HepG2 (cell line): ENCODE data around the gene CELF4.

Source experiments
- CTCF ChIP-seq: sonication (generic); formaldehyde crosslinking; IDR thresholded peaks from 2 replicates; pipeline ENCODE4 v1.5.0; 2020; ENCODE audit warnings: mild to moderate bottlenecking, missing genetic modification reagents, moderate library complexity
- ELF1 ChIP-seq: sonication (generic); formaldehyde crosslinking; IDR thresholded peaks from 2 replicates; pipeline ENCODE4 v1.4.0; 2020; ENCODE audit warnings: missing genetic modification reagents
- FOXA3 ChIP-seq: IDR thresholded peaks from 2 replicates; pipeline ENCODE4 v1.6.1; 2016; ENCODE audit warnings: missing genetic modification reagents, missing compliant biosample characterization
- FOXJ3 ChIP-seq: sonication (generic); formaldehyde crosslinking; IDR thresholded peaks from 2 replicates; pipeline ENCODE4 v1.4.0; 2020; ENCODE audit warnings: missing genetic modification reagents, mild to moderate bottlenecking, borderline replicate concordance
- HOXA7 ChIP-seq: sonication (generic); formaldehyde crosslinking; IDR thresholded peaks from 2 replicates; pipeline ENCODE4 v1.8.1; 2022; ENCODE audit warnings: mild to moderate bottlenecking, missing genetic modification reagents, moderate library complexity
- NFE2L2 ChIP-seq: fragments of 150-350 bp; IDR thresholded peaks from 2 replicates; pipeline ENCODE4 v1.6.1; 2014; ENCODE audit warnings: low read length
- SMC3 ChIP-seq: IDR thresholded peaks from 2 replicates; pipeline ENCODE4 v1.6.1; 2011; ENCODE audit warnings: low read length, improper control_type of control experiment
- TOE1 ChIP-seq: sonication (generic); formaldehyde crosslinking; IDR thresholded peaks from 2 replicates; pipeline ENCODE4 v1.4.0; 2020; ENCODE audit warnings: mild to moderate bottlenecking, missing genetic modification reagents
- YY1 ChIP-seq: IDR thresholded peaks from 2 replicates; pipeline ENCODE4 v1.6.1; 2011; ENCODE audit warnings: low read length, low read depth, moderate library complexity, mild to moderate bottlenecking; ENCODE audit not compliant: insufficient read depth, insufficient replicate concordance
- ZBTB14 ChIP-seq: sonication (generic); formaldehyde crosslinking; IDR thresholded peaks from 2 replicates; pipeline ENCODE4 v1.4.0; 2020; ENCODE audit warnings: missing genetic modification reagents
- ZNF549 ChIP-seq: sonication (generic); formaldehyde crosslinking; IDR thresholded peaks from 2 replicates; pipeline ENCODE4 v1.5.0; 2020; ENCODE audit warnings: missing genetic modification reagents
- ZNF674 ChIP-seq: sonication (generic); formaldehyde crosslinking; IDR thresholded peaks from 2 replicates; pipeline ENCODE4 v1.5.0; 2020; ENCODE audit warnings: low read depth, mild to moderate bottlenecking, missing genetic modification reagents
- ZNF878 ChIP-seq: sonication (generic); formaldehyde crosslinking; IDR thresholded peaks from 2 replicates; pipeline ENCODE4 v1.8.1; 2023; ENCODE audit warnings: mild to moderate bottlenecking, missing genetic modification reagents, moderate library complexity
- TF ChIP-seq, protein P1 (sequence below): sonication (generic); formaldehyde crosslinking; IDR thresholded peaks from 2 replicates; pipeline ENCODE4 v1.5.1; 2020; ENCODE audit warnings: missing genetic modification reagents, mild to moderate bottlenecking, borderline replicate concordance

- TF ChIP-seq, protein P1, sequence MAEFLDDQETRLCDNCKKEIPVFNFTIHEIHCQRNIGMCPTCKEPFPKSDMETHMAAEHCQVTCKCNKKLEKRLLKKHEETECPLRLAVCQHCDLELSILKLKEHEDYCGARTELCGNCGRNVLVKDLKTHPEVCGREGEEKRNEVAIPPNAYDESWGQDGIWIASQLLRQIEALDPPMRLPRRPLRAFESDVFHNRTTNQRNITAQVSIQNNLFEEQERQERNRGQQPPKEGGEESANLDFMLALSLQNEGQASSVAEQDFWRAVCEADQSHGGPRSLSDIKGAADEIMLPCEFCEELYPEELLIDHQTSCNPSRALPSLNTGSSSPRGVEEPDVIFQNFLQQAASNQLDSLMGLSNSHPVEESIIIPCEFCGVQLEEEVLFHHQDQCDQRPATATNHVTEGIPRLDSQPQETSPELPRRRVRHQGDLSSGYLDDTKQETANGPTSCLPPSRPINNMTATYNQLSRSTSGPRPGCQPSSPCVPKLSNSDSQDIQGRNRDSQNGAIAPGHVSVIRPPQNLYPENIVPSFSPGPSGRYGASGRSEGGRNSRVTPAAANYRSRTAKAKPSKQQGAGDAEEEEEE: no peak
- TF ChIP-seq NFE2L2 (no peak), ZNF549 (CRISPR knock-in tag) (no peak), TOE1 (no peak), ELF1 (no peak), FOXJ3 (no peak), HOXA7 (CRISPR knock-in tag) (no peak), CTCF (CRISPR knock-in tag) (no peak), ZNF878 (CRISPR knock-in tag) (no peak), SMC3 (no peak), YY1 (no peak), ZNF674 (CRISPR knock-in tag) (no peak), FOXA3 (CRISPR knock-in tag) (no peak), ZBTB14 (CRISPR knock-in tag) (no peak)
Measured at GRCh38 chr18:37302519-37302918, 263.1 kb downstream of the CELF4 start.
